Fibroblast of peridontal ligament (primary cell): ENCODE results near the gene RNF133.
A peak's percentile ranks its signal among the peaks of the same experiment; 100 is the strongest.
"Not testable (repeated sequence)": the region's sequence is repeated elsewhere in the genome, so short reads cannot be mapped to it uniquely, and the experiment has no call there.

Experiments used
- DNase-seq: peaks from one replicate; pipeline ENCODE4 v3.0.0-alpha.2; 2010; ENCODE audit errors: extremely low read depth

The RNF133 gene

DNA sequence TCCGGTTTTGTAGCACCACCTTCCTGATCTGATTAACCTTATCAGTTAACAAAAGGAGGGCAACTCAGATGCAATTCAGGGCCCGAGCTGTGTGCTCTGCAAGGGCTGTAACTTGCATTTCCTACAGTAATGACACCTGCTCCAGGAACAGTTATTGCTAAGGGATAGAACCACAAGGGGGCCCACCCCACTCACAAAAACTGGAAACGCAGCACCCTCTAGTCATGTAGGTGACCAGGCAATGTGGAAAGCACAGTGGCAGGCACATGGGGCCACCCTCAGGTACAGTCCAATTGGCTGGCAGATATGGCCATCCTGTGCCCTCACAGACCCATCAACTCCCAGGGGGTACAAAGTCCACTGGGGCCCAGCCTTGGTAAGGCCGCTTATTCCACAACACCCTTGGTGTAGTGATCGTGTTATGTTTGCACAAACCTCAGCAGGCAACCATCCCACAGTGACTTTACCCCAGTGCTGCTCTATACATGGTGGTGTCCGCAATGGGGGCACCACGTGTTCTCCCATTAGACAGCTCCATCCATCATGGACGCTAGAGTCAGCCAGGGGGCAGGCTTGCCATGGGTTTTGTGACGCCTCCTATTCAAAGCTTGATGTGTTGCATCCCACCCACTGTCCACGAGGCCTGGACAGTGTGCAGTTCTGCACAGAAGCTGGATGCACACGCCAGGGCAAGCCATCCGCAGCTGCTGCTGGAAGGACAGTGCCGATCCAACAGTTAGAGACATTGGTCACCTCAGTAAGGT lies 9.4 kb downstream of the RNF133 start:
- DNase-seq: no peak

DNA sequence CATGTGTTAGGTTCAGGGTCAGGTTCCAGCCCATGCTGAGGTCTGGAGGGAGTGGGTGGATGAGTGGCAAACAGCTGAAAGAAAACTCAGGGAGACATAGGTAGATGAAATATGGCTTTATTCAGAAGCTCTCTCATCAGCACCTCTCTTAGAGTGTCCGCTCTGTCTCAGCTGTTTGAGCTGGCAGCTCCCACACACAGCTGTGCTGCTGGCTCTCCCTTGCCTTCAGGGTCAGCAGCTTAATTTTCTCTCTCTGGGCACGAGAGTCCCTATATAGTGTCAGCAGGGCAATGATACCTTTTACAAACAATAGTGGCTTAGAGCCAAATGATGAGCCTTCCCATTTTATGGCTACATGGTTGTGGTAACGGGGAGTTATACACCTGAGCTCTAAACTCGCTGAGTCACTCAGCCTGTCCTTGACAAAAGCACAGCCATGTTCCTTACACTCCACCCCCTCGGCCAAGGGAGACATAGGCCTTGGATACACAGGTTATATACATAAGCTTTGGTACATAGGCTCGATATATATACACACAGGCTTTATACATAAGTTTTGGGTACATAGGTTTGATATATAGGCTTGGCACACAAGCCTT lies 10.4 kb downstream of the RNF133 start:
- no peak for DNase-seq

DNA sequence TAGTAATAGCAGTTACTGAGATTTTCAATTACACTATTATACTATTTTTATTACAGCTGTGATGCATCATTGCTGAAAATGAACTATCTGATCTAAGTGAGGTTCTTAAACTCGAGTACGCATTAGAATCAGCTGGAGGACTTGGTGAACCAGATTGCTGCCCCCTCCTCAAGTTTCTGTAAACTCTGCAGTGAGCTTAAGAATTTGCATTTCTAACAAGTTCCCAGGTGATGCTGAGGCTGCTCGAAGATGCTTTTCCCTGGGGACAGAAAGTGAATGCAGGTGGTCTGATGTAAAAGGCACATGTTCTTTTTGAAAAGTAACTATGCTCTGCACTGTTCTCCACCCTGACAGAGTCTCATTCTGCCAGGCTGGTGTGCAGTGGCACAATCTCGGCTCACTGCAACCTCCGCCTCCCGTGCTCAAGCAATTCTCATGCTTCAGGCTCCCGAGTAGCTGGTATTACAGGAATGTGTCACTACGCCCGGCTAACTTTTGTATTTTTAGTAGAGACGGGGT lies 12.5 kb downstream of the RNF133 start:
- DNase-seq: no peak

DNA sequence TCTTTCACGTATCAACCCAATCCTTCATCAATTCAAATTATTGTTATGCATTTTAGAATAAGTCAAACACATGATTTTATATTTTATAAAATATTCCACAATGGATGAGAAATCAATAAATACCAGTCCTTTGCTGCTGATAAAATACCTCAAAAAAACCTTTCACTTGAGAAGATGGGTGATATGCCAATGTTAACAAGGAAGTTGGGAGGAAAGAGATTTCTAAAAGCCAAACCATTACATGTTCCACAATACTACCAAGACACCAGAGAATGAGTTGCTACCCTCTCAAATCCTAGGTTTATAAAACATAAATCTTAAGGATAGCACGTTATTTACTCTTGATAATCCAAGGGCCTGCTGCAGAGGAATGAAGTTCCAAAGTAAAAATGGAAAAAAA lies 14.4 kb downstream of the RNF133 start:
- no peak for DNase-seq

DNA sequence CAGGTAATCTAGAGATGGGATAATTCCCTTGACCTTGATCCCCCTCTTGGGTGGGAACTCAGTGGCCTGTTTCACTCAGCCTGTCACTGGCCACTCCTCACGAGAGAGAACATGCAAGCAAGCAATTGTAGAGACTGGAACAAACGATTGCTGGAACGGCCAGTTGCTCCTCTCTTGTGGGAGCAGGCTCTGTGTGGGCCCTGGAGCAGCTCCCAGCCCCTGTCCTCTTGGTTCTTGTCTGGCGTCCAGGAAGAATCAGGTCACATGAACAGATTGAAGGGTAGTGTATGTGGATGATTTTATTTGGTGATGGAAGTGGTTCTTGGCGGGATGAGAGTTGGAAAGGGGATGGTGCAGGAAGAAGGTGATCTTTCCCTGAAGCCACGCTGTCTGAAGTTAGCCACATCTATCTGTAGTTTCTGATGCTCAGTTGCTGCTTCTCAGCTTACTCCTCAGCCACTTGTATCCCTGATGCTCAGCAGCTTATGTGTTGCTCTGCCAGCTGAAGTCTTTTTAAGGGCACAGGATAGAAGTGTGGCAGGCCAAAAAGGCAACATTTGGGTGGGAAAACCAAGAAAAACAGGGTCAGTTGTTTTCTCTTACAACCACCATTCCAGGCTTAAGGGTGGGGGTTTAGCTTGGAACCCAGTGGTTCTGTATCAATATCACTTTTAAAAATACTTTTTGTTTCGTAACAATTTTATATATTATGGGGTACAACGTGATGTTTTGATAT lies 15.9 kb downstream of the RNF133 start:
- DNase-seq: no peak

DNA sequence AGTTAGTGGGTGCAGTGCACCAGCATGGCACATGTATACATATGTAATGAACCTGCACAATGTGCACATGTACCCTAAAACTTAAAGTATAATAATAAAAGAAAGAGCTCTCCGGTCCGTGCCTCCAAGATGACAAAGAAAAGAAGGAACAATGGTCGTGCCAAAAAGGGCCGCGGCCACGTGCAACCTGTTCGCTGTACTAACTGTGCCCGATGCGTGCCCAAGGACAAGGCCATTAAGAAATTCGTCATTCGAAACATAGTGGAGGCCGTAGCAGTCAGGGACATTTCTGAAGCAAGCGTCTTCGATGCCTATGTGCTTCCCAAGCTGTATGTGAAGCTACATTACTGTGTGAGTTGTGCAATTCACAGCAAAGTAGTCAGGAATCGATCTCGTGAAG lies 17.7 kb downstream of the RNF133 start:
- not testable (repeated sequence) for DNase-seq

DNA sequence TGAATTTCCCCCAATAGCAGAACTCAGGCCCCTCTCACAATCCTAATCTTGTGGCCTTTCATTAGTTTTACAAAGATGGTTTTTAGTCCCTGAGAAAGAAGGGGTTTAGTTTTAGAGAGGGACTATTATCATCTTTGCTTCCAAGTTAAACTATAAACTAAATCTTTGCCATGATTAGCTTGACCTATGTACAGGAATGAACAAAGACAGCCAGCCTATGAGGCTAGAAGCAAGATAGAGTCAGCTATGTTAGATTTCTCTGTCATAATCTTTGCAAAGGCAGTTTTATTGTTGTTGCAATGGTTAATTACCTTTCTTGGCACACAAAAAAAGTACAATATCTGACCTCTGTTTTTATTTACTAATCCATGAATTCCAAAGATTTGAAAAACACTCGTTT lies 19.1 kb downstream of the RNF133 start:
- DNase-seq: no peak

DNA sequence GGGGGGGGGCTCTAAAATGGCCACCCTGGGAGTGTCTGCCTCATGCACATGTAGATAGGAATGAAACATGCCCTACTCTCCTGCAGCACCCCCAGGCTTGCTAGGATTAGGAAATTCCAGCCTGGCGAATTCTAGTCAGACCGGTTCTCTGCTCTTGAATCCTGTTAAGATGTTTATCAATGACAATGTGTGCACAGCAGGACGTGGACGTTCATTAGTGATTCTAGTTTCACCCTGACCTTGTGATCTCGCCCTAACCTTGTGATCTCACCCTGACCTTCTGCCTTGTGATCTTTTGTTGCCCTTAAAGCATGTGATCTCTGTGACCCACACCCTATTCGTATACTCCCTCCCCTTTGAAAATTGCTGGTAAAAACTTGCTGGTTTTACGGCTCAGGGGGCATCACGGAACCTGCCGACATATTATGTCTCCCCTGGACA lies 19.6 kb downstream of the RNF133 start:
- not testable (repeated sequence) for DNase-seq

DNA sequence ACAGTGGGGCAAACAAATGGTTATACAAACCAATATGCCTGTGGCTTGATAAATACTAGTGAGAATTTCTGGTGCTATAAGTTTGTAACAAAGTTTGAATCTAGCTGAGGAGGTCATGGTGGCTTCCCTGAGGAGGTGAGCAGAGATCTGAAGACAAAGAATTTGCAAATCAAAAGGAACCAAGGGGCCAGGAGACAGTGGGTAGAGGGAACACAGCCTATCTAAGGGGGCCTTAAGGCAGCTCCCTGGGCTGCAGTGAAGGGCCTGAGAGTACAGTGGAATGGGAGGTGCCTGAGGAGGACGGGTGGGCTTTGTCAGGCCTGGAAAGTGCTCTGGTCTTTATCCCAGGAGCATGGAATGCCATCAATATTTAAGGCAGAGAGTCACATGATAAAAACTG lies 21.8 kb downstream of the RNF133 start:
- DNase-seq: no peak

DNA sequence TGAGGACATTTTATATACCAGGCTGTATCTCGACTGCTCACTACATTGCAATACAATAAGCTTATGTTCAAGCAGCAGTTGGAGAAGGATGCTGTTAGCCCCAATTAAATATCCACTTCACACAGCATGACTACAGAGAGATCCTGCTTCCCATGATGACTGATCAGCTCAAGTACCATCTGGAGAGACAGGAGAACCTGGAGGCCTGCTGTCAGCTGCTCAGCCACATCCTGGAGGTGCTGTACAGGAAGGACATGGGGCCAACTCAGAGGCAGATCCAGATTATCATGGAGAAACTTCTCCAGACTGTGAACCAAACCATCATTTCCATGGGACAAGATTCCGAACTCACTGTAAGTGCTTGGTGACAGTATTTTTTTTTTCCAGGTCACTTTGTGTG lies 22.5 kb downstream of the RNF133 start:
- DNase-seq: no peak

DNA sequence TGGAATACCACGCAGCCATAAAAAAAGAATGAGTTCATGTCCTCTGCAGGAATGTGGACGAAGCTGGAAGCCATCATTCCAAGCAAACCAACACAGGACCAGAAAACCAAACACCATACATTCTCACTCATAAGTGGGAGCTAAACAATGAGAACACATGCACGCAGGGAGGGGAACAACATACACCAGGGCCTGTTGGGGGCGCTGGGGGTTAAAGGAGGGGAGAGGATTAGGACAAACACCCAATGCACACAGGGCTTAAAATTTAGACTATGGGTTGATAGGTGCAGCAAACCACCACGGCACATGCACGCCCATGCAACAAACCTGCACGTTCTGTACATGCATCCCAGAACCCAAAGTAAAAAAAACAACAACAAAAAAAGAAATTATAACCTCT lies 23.3 kb downstream of the RNF133 start:
- no peak for DNase-seq

DNA sequence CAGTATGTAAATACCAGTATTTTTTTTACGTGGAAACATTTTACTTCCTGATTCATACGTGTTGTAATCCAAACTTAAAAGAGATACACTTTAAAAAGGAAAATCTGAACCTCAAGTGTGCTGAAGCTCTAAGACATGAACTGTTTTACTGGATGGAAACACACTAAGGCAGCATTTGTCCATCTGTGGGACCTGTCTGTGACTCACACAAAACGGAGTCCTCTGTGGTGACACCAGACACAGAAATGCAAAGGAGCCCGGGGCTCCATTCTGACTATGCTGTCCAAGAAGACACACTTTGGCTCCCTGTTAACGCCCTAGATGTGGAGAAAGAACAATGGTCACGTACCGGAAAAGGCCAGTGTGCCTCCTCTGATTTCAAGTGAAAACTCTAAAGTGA lies 23.9 kb downstream of the RNF133 start:
- no peak for DNase-seq

DNA sequence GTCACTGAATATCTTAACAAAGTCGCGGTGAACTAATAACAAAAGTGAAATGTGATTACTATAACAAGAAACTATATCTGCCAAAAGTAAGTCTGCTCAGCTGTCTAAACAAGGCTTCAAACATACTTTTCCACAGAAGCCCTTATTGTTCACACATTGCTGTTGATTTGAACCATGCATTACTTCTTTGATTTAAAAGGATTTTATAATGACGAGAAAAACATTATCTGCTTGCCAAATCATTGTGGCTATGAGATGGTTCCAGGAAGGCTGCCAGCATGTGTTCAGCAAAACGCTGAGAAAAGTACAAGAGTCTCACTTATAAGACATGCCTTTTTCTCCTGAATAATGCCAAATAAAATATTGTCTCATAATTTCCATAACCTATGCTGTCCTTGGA lies 24.4 kb downstream of the RNF133 start:
- peak; percentile 86 for DNase-seq

DNA sequence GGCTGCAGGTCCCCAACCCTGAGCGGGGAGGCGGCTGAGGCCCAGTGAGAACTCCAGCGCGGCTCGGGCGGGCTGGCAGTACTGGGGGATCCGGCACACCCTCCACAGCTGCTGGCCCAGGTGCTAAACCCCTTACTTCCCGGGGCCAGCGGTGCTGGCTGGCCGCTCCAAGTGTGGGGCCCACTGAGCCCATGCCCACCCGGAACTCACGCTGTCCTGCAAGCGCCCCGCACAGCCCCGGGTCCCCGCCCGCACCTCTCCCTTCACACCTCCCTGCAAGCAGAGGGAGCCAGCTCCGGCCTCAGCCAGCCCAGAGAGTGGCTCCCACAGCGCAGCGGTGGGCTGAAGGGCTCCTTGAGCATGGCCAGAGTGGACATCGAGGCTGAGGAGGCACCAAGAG lies 25.0 kb downstream of the RNF133 start:
- DNase-seq: no peak

DNA sequence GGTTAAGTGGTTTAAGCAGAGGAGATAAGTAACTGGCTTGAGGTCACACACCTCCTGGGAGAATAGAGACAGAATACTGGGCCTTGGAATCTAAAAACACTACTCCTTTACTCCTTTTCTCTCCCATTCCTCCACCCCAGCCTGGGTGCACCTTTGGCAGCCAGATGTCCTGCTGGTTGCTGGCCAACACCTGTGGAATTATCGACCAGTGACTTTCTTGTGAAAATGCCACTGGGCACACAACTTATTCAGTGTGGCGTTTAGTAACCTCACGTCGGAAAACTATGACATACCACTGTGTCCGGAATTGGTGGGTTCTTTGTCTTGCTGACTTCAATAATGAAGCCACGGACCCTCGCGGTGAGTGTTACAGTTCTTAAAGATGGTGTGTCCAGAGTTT lies 26.4 kb downstream of the RNF133 start:
- no peak for DNase-seq

DNA sequence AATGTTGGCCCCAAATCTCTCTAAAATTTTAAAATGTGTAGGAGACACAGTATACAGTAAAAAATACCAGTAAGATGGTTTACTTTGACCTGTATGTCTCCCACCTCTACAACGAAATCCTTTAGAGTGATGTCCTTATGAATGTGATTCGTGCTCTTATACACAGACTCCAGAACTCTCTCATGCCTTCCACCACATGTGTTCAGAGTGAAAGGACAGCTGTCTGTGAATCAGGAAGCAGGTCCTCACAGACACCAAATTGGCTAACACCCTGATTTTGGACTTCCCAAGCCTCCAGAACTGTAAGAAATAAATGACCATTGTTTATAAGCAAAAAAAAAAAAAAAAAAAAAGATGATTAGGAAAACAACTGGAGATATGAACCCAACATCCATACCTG lies 35.2 kb downstream of the RNF133 start:
- no peak for DNase-seq

DNA sequence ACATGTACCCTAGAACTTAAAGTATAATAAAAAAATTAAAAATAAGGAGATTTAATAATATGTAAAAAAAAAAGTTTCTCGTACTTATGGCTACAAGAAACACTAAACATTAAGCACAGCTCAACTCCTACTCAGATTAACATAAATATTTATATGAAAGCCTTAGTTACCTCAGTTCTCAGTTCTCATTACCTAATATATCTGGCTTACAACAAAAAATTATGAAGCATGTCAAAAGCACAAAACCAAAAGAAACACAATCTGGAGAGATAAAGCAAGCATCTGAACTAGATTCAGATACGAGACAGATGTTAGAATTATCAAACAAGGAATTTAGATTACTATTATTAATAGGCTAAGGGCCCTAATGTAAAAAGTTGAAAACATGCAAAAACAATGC lies 40.1 kb downstream of the RNF133 start:
- no peak for DNase-seq

DNA sequence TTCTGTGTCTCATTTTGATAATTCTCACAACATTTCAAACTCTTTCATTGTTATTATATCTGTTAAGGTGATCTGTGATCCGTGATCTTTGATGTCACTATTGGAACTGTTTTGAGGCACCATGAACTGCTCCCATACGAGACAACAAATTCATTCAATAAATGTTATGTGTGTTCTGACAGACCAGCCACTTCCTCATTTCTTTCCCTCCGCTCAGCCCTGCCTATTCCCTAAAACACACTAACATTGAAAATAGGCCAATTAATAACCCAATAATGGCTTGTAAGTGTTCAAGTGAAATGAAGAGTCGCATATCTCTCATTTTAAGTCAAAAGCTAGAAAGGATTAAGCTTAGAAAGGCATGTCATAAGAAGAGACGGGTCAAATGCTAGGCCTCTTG lies 45.2 kb downstream of the RNF133 start:
- DNase-seq: no peak

DNA sequence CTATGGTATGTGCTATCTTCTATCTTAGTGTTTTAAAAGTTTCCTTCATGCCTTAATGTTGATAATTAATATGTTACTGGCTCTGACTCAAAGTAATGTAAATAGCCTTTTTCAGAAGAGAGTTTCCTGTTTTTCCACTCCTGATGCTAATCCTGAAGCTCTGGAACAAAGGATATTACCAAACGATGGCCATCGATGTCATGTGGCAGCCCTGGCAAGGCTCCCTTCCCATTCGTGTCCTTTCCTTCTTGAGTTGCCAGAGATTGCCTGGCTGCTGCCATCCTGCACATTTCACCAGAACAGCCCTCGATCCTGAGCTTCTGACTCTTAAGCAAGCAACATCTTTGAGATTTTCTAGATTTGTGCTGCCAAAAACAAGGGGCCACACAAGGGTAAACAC lies 46.0 kb downstream of the RNF133 start:
- no peak for DNase-seq

DNA sequence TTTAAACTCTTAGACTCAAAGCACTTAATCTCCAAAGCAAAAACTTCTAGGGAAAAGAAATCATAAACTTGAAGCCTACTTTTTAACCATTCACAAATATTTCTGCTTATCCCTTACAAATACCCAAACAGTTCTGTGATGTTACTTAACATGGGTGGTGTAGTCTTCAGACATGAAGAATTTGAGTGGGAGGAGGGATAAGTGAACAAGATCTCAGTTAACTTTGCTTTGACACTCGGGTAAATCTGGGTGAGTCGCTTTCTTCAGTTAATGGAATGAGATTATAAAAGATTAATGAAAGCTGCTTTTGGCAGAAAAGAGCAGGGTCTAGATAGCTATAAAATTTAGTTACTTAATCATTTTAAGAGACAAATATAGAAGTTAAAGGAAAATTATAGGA lies 47.5 kb downstream of the RNF133 start:
- no peak for DNase-seq
